Measurements from ENCODE around the gene VEZT. TPM values are rescaled to one million over a fixed set of nuclear protein-coding genes. Genes with fewer than 3 reads are reported as not detected.

Gene VEZT
- total RNA-seq, 1 experiment from 2014 or later: 46.4 TPM

GRCh38 chr12:95217377-95218149 is at the start of gene VEZT, which contains the start of gene FGD6 (continued):
- TF ChIP-seq REST (IDR thresholded peaks at IDR 0.05; ENCODE audit: low read depth) (no peak), CBX3 (IDR thresholded peaks at IDR 0.05; ENCODE audit: low read depth) (peak; percentile 57), CEBPB (IDR thresholded peaks at IDR 0.05; ENCODE audit: low read depth) (no peak), SRF (IDR thresholded peaks at IDR 0.05; ENCODE audit: low read depth) (peak; percentile 97)
- TF ChIP-seq, protein P1, sequence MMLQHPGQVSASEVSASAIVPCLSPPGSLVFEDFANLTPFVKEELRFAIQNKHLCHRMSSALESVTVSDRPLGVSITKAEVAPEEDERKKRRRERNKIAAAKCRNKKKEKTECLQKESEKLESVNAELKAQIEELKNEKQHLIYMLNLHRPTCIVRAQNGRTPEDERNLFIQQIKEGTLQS (IDR thresholded peaks at IDR 0.05): no peak

- H3K4me2 ChIP-seq (ENCODE audit: low read length): peak overlapping the region; percentile 55
- RAD21 ChIA-PET (ENCODE audit: low non-redundant PET in 1 of 2, low total read pairs in 2 of 2, uncharacterized antibody in 2 of 2, unreplicated experiment in 2 of 2): no interaction called here
- H3K9ac ChIP-seq (ENCODE audit: low read length): no peak overlapping the region
- no peaks in the 10 kb centered on the region for H4K20me1 ChIP-seq (ENCODE audit: insufficient read depth)
- POLR2A ChIA-PET: no interaction called here
- ATAC-seq: no peak
- no peaks in the 10 kb centered on the region for H3K9me2 ChIP-seq (ENCODE audit: insufficient read depth)
- intact Hi-C loops (cut with micrococcal nuclease): no loop called here
- peaks cover 22 to 48% of the 10 kb centered on the region in 2 experiments for H3K4me1 ChIP-seq (ENCODE audit: control insufficient read depth in 1 of 2, insufficient read depth in 2 of 2, low read length in 2 of 2)
- H2AFZ ChIP-seq (ENCODE audit: low read depth, low read length, poor library complexity, severe bottlenecking): no peak overlapping the region
- H3K27me3 ChIP-seq (ENCODE audit: insufficient read depth, low read length): no peaks in the 10 kb centered on the region
- H3K36me3 ChIP-seq (ENCODE audit: control insufficient read depth in 1 of 2, insufficient read depth in 2 of 2, low read length in 2 of 2): no peaks in the 10 kb centered on the region
- no peak overlapping the region for H3K4me3 ChIP-seq (replicated peaks in 1 of 2; ENCODE audit: low read depth in 1 of 2, low read length in 2 of 2)
- DNase-seq (ENCODE audit: low read depth, low spot score): no peak
- peak overlapping the region; percentile 41; the same call in 1 of the 2 replicates for H3K27ac ChIP-seq (ENCODE audit: low read depth, low read length)
- CTCF ChIA-PET: no interaction called here
- no TSS peak for BruUV-seq (replicated peaks)
- no peaks in the 10 kb centered on the region for H3K9me3 ChIP-seq (ENCODE audit: control insufficient read depth in 1 of 2, insufficient read depth in 1 of 2, low read depth in 1 of 2, low read length in 2 of 2)
- no peaks in the 10 kb centered on the region for H3K79me2 ChIP-seq (ENCODE audit: insufficient read depth, low read length)
- TF ChIP-seq POLR2AphosphoS5 (IDR thresholded peaks at IDR 0.05; ENCODE audit: low read depth, low read length): no peak
- TF ChIP-seq REST (IDR thresholded peaks at IDR 0.05; ENCODE audit: low read depth): no peak
- TF ChIP-seq, protein P1 (IDR thresholded peaks at IDR 0.05): no peak
- no peak for TF ChIP-seq SIN3A (IDR thresholded peaks at IDR 0.05; ENCODE audit: low read depth)
- TF ChIP-seq YY1 (IDR thresholded peaks at IDR 0.05; ENCODE audit: extremely low read depth, insufficient replicate concordance, low read depth, low read length): no peak
- TF ChIP-seq POLR2A (IDR thresholded peaks at IDR 0.05; ENCODE audit: borderline replicate concordance, extremely low read depth, insufficient read depth, insufficient read length): no peak
- no peak for TF ChIP-seq EZH2 (IDR thresholded peaks at IDR 0.05)
- no peak for TF ChIP-seq CBX3 (IDR thresholded peaks at IDR 0.05; ENCODE audit: low read depth)
- TF ChIP-seq SP1 (IDR thresholded peaks at IDR 0.05; ENCODE audit: low read depth): no peak
- TF ChIP-seq ELF1 (IDR thresholded peaks at IDR 0.05; ENCODE audit: borderline replicate concordance, low read depth): no peak
- no peak for TF ChIP-seq SRF (IDR thresholded peaks at IDR 0.05; ENCODE audit: low read depth)
Observed at GRCh38 chr12:95168746-95169145, 48.9 kb upstream of the VEZT start.

Data from HCT116 (cell line).